HG03064 (cell line): ENCODE measurements around the gene ARHGAP10.

ENCODE experiments used
- ATAC-seq: cut with Tn5 transposase; IDR thresholded peaks from one replicate; pipeline ENCODE4 v1.9.1; 2021; ENCODE audit warnings: low read depth; ENCODE audit not compliant: unreplicated experiment

The ARHGAP10 gene

GRCh38 chr4:147824316-147824715 lies 92.4 kb downstream of the ARHGAP10 start:
- no peak for ATAC-seq

DNA sequence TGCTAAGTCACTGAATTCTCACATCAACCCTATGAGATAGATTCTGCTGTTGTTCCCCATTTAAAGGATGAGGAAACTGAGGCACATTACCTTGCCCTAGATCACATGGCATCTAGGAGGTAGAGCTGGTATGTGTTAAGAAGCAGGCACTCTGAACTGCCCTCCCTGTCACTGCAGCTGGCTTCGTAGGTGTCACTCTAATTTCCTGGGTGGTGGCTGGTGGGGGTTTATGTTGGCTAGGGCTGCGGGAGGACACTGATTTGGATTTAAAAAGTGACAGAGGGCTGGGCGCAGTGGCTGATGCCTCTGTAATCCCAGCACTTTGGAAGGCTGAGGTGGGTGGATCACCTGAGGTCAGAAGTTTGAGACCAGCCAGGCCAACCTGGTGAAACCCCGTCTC lies 93.0 kb downstream of the ARHGAP10 start:
- ATAC-seq: no peak

GRCh38 chr4:147825451-147826287 lies 93.8 kb downstream of the ARHGAP10 start:
- ATAC-seq: no peak

DNA sequence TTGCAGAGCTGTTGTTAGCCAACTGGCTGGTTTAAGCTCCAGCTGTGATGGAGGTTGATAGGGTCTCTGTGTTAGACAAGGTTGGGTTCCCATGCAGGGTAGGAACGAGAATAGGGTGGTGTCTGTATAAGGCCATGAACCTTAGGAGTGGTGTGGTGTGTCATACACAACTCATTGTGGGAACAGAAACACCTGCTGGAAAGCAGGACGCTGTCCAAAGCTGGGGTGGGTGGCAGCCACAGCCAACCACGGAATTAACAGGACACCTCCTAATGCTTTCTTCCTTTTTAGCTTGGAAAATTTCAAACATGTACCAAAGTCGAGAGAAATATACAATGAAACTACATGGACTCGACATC lies 94.4 kb downstream of the ARHGAP10 start:
- no peak for ATAC-seq

DNA sequence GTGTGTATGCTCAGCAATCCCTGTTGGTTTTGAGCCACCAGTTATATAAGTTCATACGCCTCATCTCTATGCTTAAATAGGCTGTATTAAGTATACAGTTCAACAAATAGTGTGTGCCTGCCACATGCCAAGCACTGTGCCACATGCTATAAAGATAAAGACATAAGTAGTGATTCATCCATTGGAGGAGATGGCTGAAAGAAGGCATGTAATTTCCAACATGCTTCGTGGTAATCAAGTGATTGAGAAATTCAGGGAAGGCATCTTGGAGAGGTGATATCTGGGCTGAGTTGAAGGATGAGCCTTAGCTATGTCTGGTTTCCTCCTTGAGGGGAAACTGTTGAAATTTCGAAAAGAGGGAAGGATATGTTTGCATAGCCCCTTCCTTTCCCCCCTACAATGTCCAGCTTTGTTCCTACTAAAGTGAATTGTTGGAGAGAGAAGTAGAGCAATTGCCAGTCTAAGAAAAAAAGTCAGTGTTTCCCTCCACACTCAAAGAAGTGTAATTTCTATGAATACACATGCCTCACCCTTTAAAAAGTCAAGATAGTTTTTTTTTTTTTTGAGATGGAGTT lies 96.5 kb downstream of the ARHGAP10 start:
- ATAC-seq: no peak

- no peak for ATAC-seq
Measured at GRCh38 chr4:147829401-147830101, 97.7 kb downstream of the ARHGAP10 start.

DNA sequence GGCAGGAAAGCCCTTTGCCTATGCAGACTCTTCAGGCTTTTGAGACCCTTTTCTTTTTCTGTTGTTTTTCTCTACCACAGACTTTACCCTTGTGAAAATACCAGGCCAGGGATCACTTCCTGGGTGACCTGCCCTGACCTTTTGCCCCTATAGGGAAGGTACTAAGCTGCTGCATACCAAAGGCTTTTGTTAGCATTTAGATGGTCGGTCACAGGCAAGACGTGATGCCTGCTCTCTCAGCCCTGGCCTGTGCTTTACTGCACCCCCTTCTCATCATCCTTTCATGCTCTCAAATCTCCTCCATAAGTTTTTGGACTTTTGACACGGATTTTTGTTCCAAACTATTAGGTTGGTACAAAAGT lies 98.2 kb downstream of the ARHGAP10 start:
- ATAC-seq: no peak

GRCh38 chr4:147830987-147831386 lies 99.1 kb downstream of the ARHGAP10 start:
- ATAC-seq: no peak

GRCh38 chr4:147831551-147832171 lies 99.8 kb downstream of the ARHGAP10 start:
- ATAC-seq: no peak

GRCh38 chr4:147833254-147833653 lies 101.4 kb downstream of the ARHGAP10 start:
- no peak for ATAC-seq

GRCh38 chr4:147833741-147834140 lies 101.9 kb downstream of the ARHGAP10 start:
- no peak for ATAC-seq

GRCh38 chr4:147834480-147834879 lies 102.6 kb downstream of the ARHGAP10 start:
- ATAC-seq: no peak

- no peak for ATAC-seq
Measured at GRCh38 chr4:147836807-147837206, 104.9 kb downstream of the ARHGAP10 start.

GRCh38 chr4:147837435-147837834 lies 105.5 kb downstream of the ARHGAP10 start:
- ATAC-seq: no peak

DNA sequence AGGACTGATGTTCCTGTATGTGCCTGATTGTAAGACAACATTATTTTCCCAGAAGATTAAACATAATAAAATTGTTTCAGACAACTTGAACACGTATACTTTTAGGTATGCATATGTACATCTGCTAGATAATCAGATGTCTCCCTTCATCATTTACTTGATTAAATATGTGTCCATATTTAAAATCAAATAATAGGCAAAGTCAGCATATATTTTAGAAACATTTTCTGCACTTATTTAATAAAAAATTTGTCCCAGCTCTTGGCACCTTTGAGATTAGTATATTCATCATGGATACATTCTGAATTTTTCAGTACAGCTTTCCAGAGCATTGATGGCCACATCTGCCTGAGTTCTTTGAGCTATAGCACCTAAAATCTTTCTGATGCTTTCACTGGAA lies 106.0 kb downstream of the ARHGAP10 start:
- no peak for ATAC-seq

GRCh38 chr4:147839200-147839599 lies 107.3 kb downstream of the ARHGAP10 start:
- ATAC-seq: no peak

- no peak for ATAC-seq
Measured at GRCh38 chr4:147839663-147840062, 107.8 kb downstream of the ARHGAP10 start.

DNA sequence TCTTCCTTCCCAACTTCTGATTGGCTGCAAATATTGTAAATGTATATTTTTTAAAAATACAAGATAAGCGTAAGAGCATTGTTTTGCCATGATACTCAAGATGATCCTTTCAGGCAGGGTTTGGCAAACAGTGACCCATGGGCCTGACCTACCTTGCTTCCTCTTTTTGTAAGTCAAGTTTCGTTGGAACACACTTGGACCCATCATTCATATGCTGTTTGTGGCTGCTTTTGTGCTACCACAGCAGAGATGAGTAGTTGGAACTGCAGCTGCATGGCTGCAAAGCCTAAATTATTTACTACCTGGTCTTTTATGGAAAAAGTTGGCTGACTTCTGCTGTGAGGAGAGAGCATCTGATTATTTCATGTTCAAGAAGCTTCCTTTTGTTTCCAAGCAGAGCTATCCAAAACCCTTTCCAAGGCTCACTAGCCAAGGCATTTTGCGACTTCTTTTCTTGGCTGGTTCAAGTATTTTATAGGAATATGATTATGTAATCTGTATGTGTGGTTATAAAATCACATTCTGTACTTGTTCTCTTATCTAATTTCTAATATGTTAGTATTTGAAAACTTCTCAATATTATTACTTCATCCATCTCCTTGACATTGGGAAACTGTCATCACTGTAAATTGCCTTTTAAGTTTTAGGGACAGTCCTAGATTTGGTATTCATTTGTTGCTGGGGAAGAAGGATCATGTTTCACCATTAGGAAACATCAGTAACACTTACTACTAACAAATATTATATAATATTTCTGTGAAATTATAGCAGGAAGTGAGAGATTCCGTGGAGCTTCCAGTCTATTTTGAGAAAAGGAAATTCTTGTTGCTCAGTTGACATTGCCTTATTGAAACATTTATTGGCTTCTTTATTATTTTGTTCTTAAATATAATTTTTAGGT lies 109.2 kb downstream of the ARHGAP10 start:
- no peak for ATAC-seq

DNA sequence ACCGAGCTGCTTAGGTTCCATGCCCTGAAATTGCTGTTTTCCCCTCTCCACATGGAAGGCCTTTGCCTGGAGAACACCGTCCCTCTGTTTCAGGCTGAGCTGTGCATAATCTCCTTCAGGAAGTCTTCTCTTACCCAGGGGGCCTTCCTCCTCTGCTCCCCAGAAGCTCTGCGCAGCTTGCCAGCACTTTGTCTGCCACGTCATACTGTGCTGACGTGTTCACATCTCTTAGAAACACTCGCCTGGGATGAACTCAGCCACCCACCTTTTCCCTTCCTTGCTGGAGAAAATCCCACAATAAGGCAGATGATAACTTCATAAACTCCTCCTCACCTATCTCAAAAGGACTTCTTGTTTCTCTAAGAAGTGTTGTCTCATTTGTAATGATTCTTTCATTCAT lies 110.7 kb downstream of the ARHGAP10 start:
- no peak for ATAC-seq

- ATAC-seq: no peak
Measured at GRCh38 chr4:147843162-147843561, 111.3 kb downstream of the ARHGAP10 start.
